Activated CD4-positive, alpha-beta T cell treated with anti-CD3 and anti-CD28 coated beads for 36 hours (primary cell): ENCODE measurements around the gene FAAP100. TPM values are rescaled to one million over a fixed set of nuclear protein-coding genes. Genes with fewer than 3 reads are reported as not detected.
A peak's percentile ranks its signal among the peaks of the same experiment; 100 is the strongest.

Experiments
- ATAC-seq: fragments of 200-7000 bp; cut with Tn5 transposase; one replicate; pipeline ENCODE4 v1.10.0; 2021; ENCODE audit warnings: mild to moderate bottlenecking, moderate library complexity
- CTCF ChIA-PET: fragments of 350-600 bp; sonication (Branson Sonifier 250); formaldehyde crosslinking; loops from one replicate; lab custom pipeline; 2021; ENCODE audit warnings: antibody characterized with exemption; lab: Charles Lee
- POLR2A ChIA-PET: fragments of 350-600 bp; sonication (Branson Sonifier 250); formaldehyde crosslinking; loops from one replicate; lab custom pipeline; 2021; ENCODE audit warnings: antibody characterized with exemption, inconsistent platforms; lab: Charles Lee
- DNase-seq: peaks from one replicate; pipeline ENCODE4 v3.0.0-alpha.2; 2020
- H3K27ac Mint-ChIP-seq: one replicate; pipeline ENCODE4 v1.8.0; 2021; ENCODE audit warnings: mixed read lengths
- H3K27me3 Mint-ChIP-seq: one replicate; pipeline ENCODE4 v1.8.0; 2021; ENCODE audit warnings: mixed read lengths
- H3K36me3 Mint-ChIP-seq: one replicate; pipeline ENCODE4 v1.8.0; 2021; ENCODE audit warnings: low read depth, mixed read lengths
- H3K4me1 Mint-ChIP-seq: one replicate; pipeline ENCODE4 v1.8.0; 2021; ENCODE audit warnings: mixed read lengths
- H3K4me3 Mint-ChIP-seq: one replicate; pipeline ENCODE4 v1.8.0; 2021; ENCODE audit warnings: mild to moderate bottlenecking, moderate library complexity, mixed read lengths
- H3K9me3 Mint-ChIP-seq: one replicate; pipeline ENCODE4 v1.8.0; 2021; ENCODE audit warnings: low read depth, mixed read lengths
- intact Hi-C, 2 experiments: fragments of 100-400 bp; cut with DNase I in 1 of 2; cut with micrococcal nuclease in 1 of 2; formaldehyde crosslinking; loops; one replicate each; pipeline versions ENCODE4 v1.14.2 to v1.15.1; 2022 to 2024; cut with DNase I, micrococcal nuclease
- total RNA-seq, 2 experiments: library from RNA; stranded (reverse); gene quantifications; one replicate each; pipeline ENCODE4 v1.2.3, GENCODE V29; 2021

The FAAP100 gene
- total RNA-seq, 2 experiments from 2014 or later: 30.4 to 39.3 TPM

- ChIA-PET POLR2A (no interaction called here), CTCF (no interaction called here)
- no peaks in the 10 kb centered on the region for H3K9me3 Mint-ChIP-seq
- no peak overlapping the region for H3K4me3 Mint-ChIP-seq
- no peak overlapping the region for H3K27ac Mint-ChIP-seq
- H3K27me3 Mint-ChIP-seq: no peaks in the 10 kb centered on the region
- ATAC-seq (no peak), DNase-seq (no peak)
- H3K36me3 Mint-ChIP-seq: peaks cover 7% of the 10 kb centered on the region
- intact Hi-C loops: no loop called here
- peaks cover 2% of the 10 kb centered on the region for H3K4me1 Mint-ChIP-seq
Observed at GRCh38 chr17:81503619-81504018, 48.5 kb downstream of the FAAP100 start.

- CTCF ChIA-PET: no interaction called here
Observed at GRCh38 chr17:81502471-81503017, 49.6 kb downstream of the FAAP100 start.

GRCh38 chr17:81500047-81500446, 52.1 kb downstream of the FAAP100 start:
- Mint-ChIP-seq H3K9me3 (no peaks in the 10 kb centered on the region), H3K27me3 (peaks cover 8% of the 10 kb centered on the region), H3K27ac (no peak overlapping the region), H3K4me3 (no peak overlapping the region), H3K36me3 (no peaks in the 10 kb centered on the region), H3K4me1 (no peaks in the 10 kb centered on the region)
- intact Hi-C loops: no loop called here
- CTCF ChIA-PET: interaction anchor here (0.8 kb wide), 1 partner anchor 177 kb away, joined by 3 read pairs; no protein-coding TSS in a partner anchor
- DNase-seq (no peak), ATAC-seq (no peak)
- POLR2A ChIA-PET: interaction anchor here (1.4 kb wide), 1 partner anchor 8 kb away, joined by 3 read pairs; no protein-coding TSS in a partner anchor

More at GRCh38 chr17:81502471-81503017, 49.6 kb downstream of the FAAP100 start:
- H3K9me3 Mint-ChIP-seq: no peaks in the 10 kb centered on the region
- ATAC-seq: no peak
- POLR2A ChIA-PET: no interaction called here
- intact Hi-C loops: no loop called here
- no peaks in the 10 kb centered on the region for H3K4me1 Mint-ChIP-seq
- H3K36me3 Mint-ChIP-seq: no peaks in the 10 kb centered on the region
- H3K4me3 Mint-ChIP-seq: no peak overlapping the region
- peaks cover 5% of the 10 kb centered on the region for H3K27me3 Mint-ChIP-seq
- no peak for DNase-seq
- no peak overlapping the region for H3K27ac Mint-ChIP-seq

GRCh38 chr17:81499601-81499970, 52.6 kb downstream of the FAAP100 start:
- no peak for ATAC-seq
- H3K4me1 Mint-ChIP-seq: no peaks in the 10 kb centered on the region
- POLR2A ChIA-PET: interaction anchor here (1.4 kb wide), 1 partner anchor 9 kb away, joined by 3 read pairs; no protein-coding TSS in a partner anchor

GRCh38 chr17:81498953-81499600, 53.1 kb downstream of the FAAP100 start:
- no peak overlapping the region for H3K27ac Mint-ChIP-seq
- no peaks in the 10 kb centered on the region for H3K36me3 Mint-ChIP-seq
- ChIA-PET POLR2A (no interaction called here), CTCF (interaction anchor here (0.7 to 1.2 kb wide), 2 partner anchors 10 kb away, joined by 3 to 4 read pairs; no protein-coding TSS in a partner anchor)
- peaks cover 8% of the 10 kb centered on the region for H3K27me3 Mint-ChIP-seq
- ATAC-seq: no peak
- intact Hi-C loops: no loop called here
- no peaks in the 10 kb centered on the region for H3K4me1 Mint-ChIP-seq
- no peaks in the 10 kb centered on the region for H3K9me3 Mint-ChIP-seq
- DNase-seq: no peak
- H3K4me3 Mint-ChIP-seq: no peak overlapping the region

More at GRCh38 chr17:81499601-81499970, 52.6 kb downstream of the FAAP100 start:
- Mint-ChIP-seq H3K27ac (no peak overlapping the region), H3K9me3 (no peaks in the 10 kb centered on the region), H3K27me3 (peaks cover 8% of the 10 kb centered on the region), H3K36me3 (no peaks in the 10 kb centered on the region), H3K4me3 (no peak overlapping the region)
- intact Hi-C loops: no loop called here
- CTCF ChIA-PET: interaction anchor here (0.8 kb wide), 1 partner anchor 177 kb away, joined by 3 read pairs; no protein-coding TSS in a partner anchor
- DNase-seq: no peak

- POLR2A ChIA-PET: no interaction called here
- Mint-ChIP-seq H3K36me3 (no peaks in the 10 kb centered on the region), H3K4me1 (no peaks in the 10 kb centered on the region), H3K27ac (no peak overlapping the region), H3K9me3 (no peaks in the 10 kb centered on the region), H3K4me3 (no peak overlapping the region), H3K27me3 (peaks cover 8% of the 10 kb centered on the region)
- ATAC-seq (peak; percentile 84), DNase-seq (peak; percentile 51)
- intact Hi-C loops: no loop called here
- CTCF ChIA-PET: no interaction called here
Observed at GRCh38 chr17:81494626-81495377, 57.4 kb downstream of the FAAP100 start.

GRCh38 chr17:81493198-81494038, 58.7 kb downstream of the FAAP100 start:
- no peak for ATAC-seq
- Mint-ChIP-seq H3K27ac (no peak overlapping the region), H3K36me3 (no peaks in the 10 kb centered on the region), H3K27me3 (peaks cover 6% of the 10 kb centered on the region), H3K9me3 (no peaks in the 10 kb centered on the region), H3K4me3 (no peak overlapping the region), H3K4me1 (no peaks in the 10 kb centered on the region)
- intact Hi-C loops: no loop called here
- DNase-seq: no peak
- CTCF ChIA-PET: interaction anchor here (0.6 kb wide), 1 partner anchor 1634 kb away, joined by 4 read pairs; no protein-coding TSS in a partner anchor
- POLR2A ChIA-PET: interaction anchor here (0.6 kb wide), 1 partner anchor 537 kb away, joined by 6 read pairs; no protein-coding TSS in a partner anchor

- CTCF ChIA-PET: interaction anchor here (0.6 kb wide), 2 partner anchors 715 to 1634 kb away, joined by 4 read pairs; no protein-coding TSS in a partner anchor
- H3K27me3 Mint-ChIP-seq: peaks cover 2% of the 10 kb centered on the region
- no peaks in the 10 kb centered on the region for H3K4me1 Mint-ChIP-seq
- no peak for ATAC-seq
- intact Hi-C loops: no loop called here
- H3K9me3 Mint-ChIP-seq: no peaks in the 10 kb centered on the region
- H3K4me3 Mint-ChIP-seq: no peak overlapping the region
- no peak overlapping the region for H3K27ac Mint-ChIP-seq
- POLR2A ChIA-PET: no interaction called here
- no peak for DNase-seq
- no peaks in the 10 kb centered on the region for H3K36me3 Mint-ChIP-seq
Observed at GRCh38 chr17:81492706-81493105, 59.4 kb downstream of the FAAP100 start.

- Mint-ChIP-seq H3K4me1 (no peaks in the 10 kb centered on the region), H3K4me3 (no peak overlapping the region), H3K36me3 (no peaks in the 10 kb centered on the region), H3K27ac (no peak overlapping the region), H3K27me3 (peaks cover 2% of the 10 kb centered on the region), H3K9me3 (no peaks in the 10 kb centered on the region)
- CTCF ChIA-PET: interaction anchor here (0.6 kb wide), 1 partner anchor 714 kb away, joined by 4 read pairs; no protein-coding TSS in a partner anchor
- no peak for DNase-seq
- ATAC-seq: no peak
- intact Hi-C loops: no loop called here
- POLR2A ChIA-PET: no interaction called here
Observed at GRCh38 chr17:81492202-81492601, 60.0 kb downstream of the FAAP100 start.

- Mint-ChIP-seq H3K4me3 (no peak overlapping the region), H3K9me3 (no peaks in the 10 kb centered on the region), H3K27ac (no peak overlapping the region), H3K27me3 (peaks cover 2% of the 10 kb centered on the region), H3K4me1 (no peaks in the 10 kb centered on the region), H3K36me3 (no peaks in the 10 kb centered on the region)
- no peak for ATAC-seq
- ChIA-PET POLR2A (no interaction called here), CTCF (no interaction called here)
- intact Hi-C loops: no loop called here
- no peak for DNase-seq
Observed at GRCh38 chr17:81491761-81492160, 60.4 kb downstream of the FAAP100 start.

GRCh38 chr17:81491181-81491581, 61.0 kb downstream of the FAAP100 start:
- H3K36me3 Mint-ChIP-seq: no peaks in the 10 kb centered on the region
- no peak overlapping the region for H3K4me3 Mint-ChIP-seq
- no peaks in the 10 kb centered on the region for H3K9me3 Mint-ChIP-seq
- peaks cover 3% of the 10 kb centered on the region for H3K27me3 Mint-ChIP-seq
- H3K4me1 Mint-ChIP-seq: peaks cover 4% of the 10 kb centered on the region
- POLR2A ChIA-PET: no interaction called here
- intact Hi-C loops: no loop called here
- no peak for ATAC-seq
- H3K27ac Mint-ChIP-seq: no peak overlapping the region
- CTCF ChIA-PET: no interaction called here
- DNase-seq: no peak
